ENCODE data around the gene HNRNPA3. TPM values are rescaled to one million over a fixed set of nuclear protein-coding genes. Genes with fewer than 3 reads are reported as not detected.
"Not testable (repeated sequence)": the region's sequence is repeated elsewhere in the genome, so short reads cannot be mapped to it uniquely, and the experiment has no call there.

HNRNPA3 gene
- total and polyA plus RNA-seq, 10 of the 15 experiments (the other 5 are each of a cell fraction or from before 2014, with no cell fraction given) = 40.4 to 343 (median 206) TPM

GRCh38 chr2:177195194-177195593 is 17.4 kb upstream of the HNRNPA3 start:
- H3K79me2 ChIP-seq (ENCODE audit: control insufficient read depth, insufficient read depth, low read length) = no peaks in the 10 kb centered on the region
- no peaks in the 10 kb centered on the region for H4K20me1 ChIP-seq (ENCODE audit: control insufficient read depth, insufficient read depth)
- no peaks in the 10 kb centered on the region for H3K36me3 ChIP-seq (ENCODE audit: control insufficient read depth in 2 of 2, insufficient read depth in 2 of 2, low read length in 1 of 2)
- peaks cover 7% of the 10 kb centered on the region; the same call in 1 of the 2 replicates for H3K4me1 ChIP-seq (ENCODE audit: control insufficient read depth, insufficient read depth, low read length)
- no peak for DNase-seq (ENCODE audit: low read depth, low spot score)
- TF ChIP-seq BHLHE40 (IDR thresholded peaks at IDR 0.05; ENCODE audit: borderline replicate concordance in 1 of 2, low read depth in 2 of 2, low read length in 1 of 2) = no peak
- TF ChIP-seq RAD21 (IDR thresholded peaks at IDR 0.05; ENCODE audit: insufficient read depth, low read depth, low read length) = peak; percentile 29; the same call in 1 of the 2 replicates
- TF ChIP-seq CTCF (IDR thresholded peaks at IDR 0.05 in 2 of 3, conservative IDR thresholded peaks at IDR 0.05 in 1 of 3; ENCODE audit: control insufficient read depth in 2 of 3, extremely low read depth in 1 of 3, insufficient read depth in 1 of 3, low read depth in 3 of 3, low read length in 3 of 3) = peak; percentile 11 to 40 (median 23); a peak in 3 of 6 replicates
- no peaks in the 10 kb centered on the region for H3K27me3 ChIP-seq (replicated peaks in 1 of 2; ENCODE audit: control insufficient read depth in 2 of 2, insufficient read depth in 2 of 2, low read length in 1 of 2)
- H2AFZ ChIP-seq (ENCODE audit: control insufficient read depth, low read depth, low read length) = no peak overlapping the region
- FAIRE-seq = no peak
- ChIA-PET SMC1A (ENCODE audit: uncharacterized antibody, unreplicated experiment) (interaction anchor here (1.0 to 5.3 kb wide), 17 partner anchors 14 to 221 kb away, joined by 3 to 82 read pairs (median 5); partner anchors contain the start of gene NFE2L2), CTCF (interaction anchor here (0.6 to 6.2 kb wide), 18 partner anchors 9 to 139 kb away, joined by 3 to 128 read pairs (median 4); partner anchors contain the start of genes HNRNPA3 and NFE2L2), POLR2A (interaction anchor here (0.6 to 4.2 kb wide), 9 partner anchors 17 to 918 kb away, joined by 3 to 22 read pairs (median 3); partner anchors contain the start of gene NFE2L2), RAD21 (ENCODE audit: unreplicated experiment) (interaction anchor here (0.7 to 6.7 kb wide), 9 partner anchors 17 to 221 kb away, joined by 3 to 65 read pairs (median 5); partner anchors contain the start of gene HNRNPA3)
- in situ Hi-C loops (cut with MboI) (no loop called here), intact Hi-C loops (cut with micrococcal nuclease; ENCODE audit: unreplicated experiment) (no loop called here)
- no peaks in the 10 kb centered on the region for H3K9me3 ChIP-seq (replicated peaks; ENCODE audit: control insufficient read depth, insufficient read depth, low read length)
- no peak overlapping the region for H3K4me3 ChIP-seq
- WGBS (ENCODE audit: insufficient coverage, insufficient replicate concordance, low lambda C conversion rate, missing lambda C conversion rate) = 59% methylated on average over 1 of the region's 1 CpG
- BruUV-seq (replicated peaks) = no TSS peak
- peak; percentile 86 for ATAC-seq
- H3K9ac ChIP-seq (ENCODE audit: control insufficient read depth, insufficient read depth, low read length) = no peak overlapping the region
- no peak overlapping the region for H3K27ac ChIP-seq (ENCODE audit: control insufficient read depth, insufficient read depth)
- H3K4me2 ChIP-seq (ENCODE audit: control insufficient read depth, insufficient read depth) = no peak overlapping the region

- H3K36me3 ChIP-seq (ENCODE audit: control insufficient read depth in 2 of 2, insufficient read depth in 2 of 2, low read length in 1 of 2); H3K9me3 ChIP-seq (replicated peaks; ENCODE audit: control insufficient read depth, insufficient read depth, low read length); FAIRE-seq; H3K27ac ChIP-seq (ENCODE audit: control insufficient read depth, insufficient read depth); H3K4me3 ChIP-seq; H3K4me1 ChIP-seq (ENCODE audit: control insufficient read depth, insufficient read depth, low read length); H2AFZ ChIP-seq (ENCODE audit: control insufficient read depth, low read depth, low read length); intact Hi-C loops (cut with micrococcal nuclease; ENCODE audit: unreplicated experiment); H3K79me2 ChIP-seq (ENCODE audit: control insufficient read depth, insufficient read depth, low read length); H3K9ac ChIP-seq (ENCODE audit: control insufficient read depth, insufficient read depth, low read length); H3K4me2 ChIP-seq (ENCODE audit: control insufficient read depth, insufficient read depth); in situ Hi-C loops (cut with MboI); DNase-seq (ENCODE audit: low read depth, low spot score); BruUV-seq (replicated peaks); ATAC-seq; H4K20me1 ChIP-seq (ENCODE audit: control insufficient read depth, insufficient read depth); RAD21 ChIA-PET (ENCODE audit: unreplicated experiment); H3K27me3 ChIP-seq (replicated peaks in 1 of 2; ENCODE audit: control insufficient read depth in 2 of 2, insufficient read depth in 2 of 2, low read length in 1 of 2): not testable (repeated sequence)
- SMC1A ChIA-PET (ENCODE audit: uncharacterized antibody, unreplicated experiment) = interaction anchor here (1.0 to 3.5 kb wide), 3 partner anchors 12 to 133 kb away, joined by 3 to 20 read pairs (median 5); partner anchors contain the start of gene HNRNPA3
- POLR2A ChIA-PET = interaction anchor here (0.6 kb wide), 1 partner anchor 28 kb away, joined by 3 read pairs; no protein-coding TSS in a partner anchor
- 85% methylated on average over 7 of the region's 7 CpGs for WGBS (ENCODE audit: insufficient coverage, insufficient replicate concordance, low lambda C conversion rate, missing lambda C conversion rate)
- CTCF ChIA-PET = interaction anchor here (2.0 to 3.6 kb wide), 2 partner anchors 11 to 35 kb away, joined by 9 to 21 read pairs; no protein-coding TSS in a partner anchor
Measured at GRCh38 chr2:177200419-177200818, 12.2 kb upstream of the HNRNPA3 start.
